GM12878 (cell line): ENCODE results near the gene COQ2.
A peak's percentile ranks its signal among the peaks of the same experiment; 100 is the strongest.

ENCODE experiments used
- CTCF ChIP-seq, 3 experiments: IDR thresholded peaks in 2 of 3; conservative IDR thresholded peaks in 1 of 3; 2 replicates each; pipeline ENCODE4 v1.5.1; 2011; ENCODE audit warnings: low read depth in 3 of 3, low read length in 3 of 3, mild to moderate bottlenecking in 3 of 3, control low read depth in 2 of 3, moderate library complexity in 2 of 3, inconsistent platforms in 1 of 3, mixed read lengths in 1 of 3; ENCODE audit not compliant: control insufficient read depth in 2 of 3, insufficient read depth in 1 of 3; ENCODE audit errors: extremely low read depth in 1 of 3
- POLR2A ChIP-seq: IDR thresholded peaks from 2 replicates; pipeline ENCODE4 v1.6.1; 2011; ENCODE audit warnings: low read depth, mild to moderate bottlenecking, low read length

- peak in 1 of 3 experiments; percentile 41; a peak in 2 of 6 replicates for TF ChIP-seq CTCF (IDR thresholded peaks at IDR 0.05 in 2 of 3, conservative IDR thresholded peaks at IDR 0.05 in 1 of 3; ENCODE audit: control insufficient read depth in 2 of 3, extremely low read depth in 1 of 3, insufficient read depth in 1 of 3, low read depth in 3 of 3, low read length in 3 of 3)
- no peak for TF ChIP-seq POLR2A
Measured at GRCh38 chr4:83266689-83267088, 17.9 kb downstream of the COQ2 start.
